GM10266 (cell line): ENCODE data around the gene CAMTA1.
"Not testable (repeated sequence)": the region's sequence is repeated elsewhere in the genome, so short reads cannot be mapped to it uniquely, and the experiment has no call there.

ENCODE experiments used
- DNase-seq: peaks from one replicate; pipeline ENCODE4 v3.0.0; 2012; ENCODE audit errors: extremely low spot score
- TF ChIP-seq, protein P1 (sequence below): IDR thresholded peaks from 2 replicates; pipeline ENCODE4 v1.5.1; 2012; ENCODE audit warnings: mild to moderate bottlenecking, low read depth; ENCODE audit not compliant: control insufficient read depth, insufficient read depth; ENCODE audit errors: missing control alignments

CAMTA1 gene

DNA sequence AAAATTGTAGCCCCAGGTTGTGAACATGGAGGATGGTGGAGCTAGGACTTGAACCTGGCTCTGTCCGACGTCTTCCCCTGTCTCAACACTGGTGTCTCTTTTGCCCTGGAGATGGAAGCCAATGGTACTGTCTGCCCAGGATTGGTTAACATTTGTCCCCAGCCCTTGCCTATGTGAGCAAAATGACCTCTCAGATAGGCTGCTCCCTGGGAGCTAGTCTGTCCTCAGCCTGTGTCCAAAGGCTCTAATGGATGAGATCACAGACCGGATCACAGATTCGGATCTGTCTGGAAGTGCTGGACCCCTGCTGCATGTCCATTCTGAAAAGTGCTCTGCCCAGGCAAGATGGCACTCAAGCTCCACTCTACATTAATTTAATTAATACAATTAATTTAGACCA, 591.4 kb downstream of the CAMTA1 start:
- TF ChIP-seq, protein P1, sequence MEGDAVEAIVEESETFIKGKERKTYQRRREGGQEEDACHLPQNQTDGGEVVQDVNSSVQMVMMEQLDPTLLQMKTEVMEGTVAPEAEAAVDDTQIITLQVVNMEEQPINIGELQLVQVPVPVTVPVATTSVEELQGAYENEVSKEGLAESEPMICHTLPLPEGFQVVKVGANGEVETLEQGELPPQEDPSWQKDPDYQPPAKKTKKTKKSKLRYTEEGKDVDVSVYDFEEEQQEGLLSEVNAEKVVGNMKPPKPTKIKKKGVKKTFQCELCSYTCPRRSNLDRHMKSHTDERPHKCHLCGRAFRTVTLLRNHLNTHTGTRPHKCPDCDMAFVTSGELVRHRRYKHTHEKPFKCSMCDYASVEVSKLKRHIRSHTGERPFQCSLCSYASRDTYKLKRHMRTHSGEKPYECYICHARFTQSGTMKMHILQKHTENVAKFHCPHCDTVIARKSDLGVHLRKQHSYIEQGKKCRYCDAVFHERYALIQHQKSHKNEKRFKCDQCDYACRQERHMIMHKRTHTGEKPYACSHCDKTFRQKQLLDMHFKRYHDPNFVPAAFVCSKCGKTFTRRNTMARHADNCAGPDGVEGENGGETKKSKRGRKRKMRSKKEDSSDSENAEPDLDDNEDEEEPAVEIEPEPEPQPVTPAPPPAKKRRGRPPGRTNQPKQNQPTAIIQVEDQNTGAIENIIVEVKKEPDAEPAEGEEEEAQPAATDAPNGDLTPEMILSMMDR = no peak
- DNase-seq = no peak

DNA sequence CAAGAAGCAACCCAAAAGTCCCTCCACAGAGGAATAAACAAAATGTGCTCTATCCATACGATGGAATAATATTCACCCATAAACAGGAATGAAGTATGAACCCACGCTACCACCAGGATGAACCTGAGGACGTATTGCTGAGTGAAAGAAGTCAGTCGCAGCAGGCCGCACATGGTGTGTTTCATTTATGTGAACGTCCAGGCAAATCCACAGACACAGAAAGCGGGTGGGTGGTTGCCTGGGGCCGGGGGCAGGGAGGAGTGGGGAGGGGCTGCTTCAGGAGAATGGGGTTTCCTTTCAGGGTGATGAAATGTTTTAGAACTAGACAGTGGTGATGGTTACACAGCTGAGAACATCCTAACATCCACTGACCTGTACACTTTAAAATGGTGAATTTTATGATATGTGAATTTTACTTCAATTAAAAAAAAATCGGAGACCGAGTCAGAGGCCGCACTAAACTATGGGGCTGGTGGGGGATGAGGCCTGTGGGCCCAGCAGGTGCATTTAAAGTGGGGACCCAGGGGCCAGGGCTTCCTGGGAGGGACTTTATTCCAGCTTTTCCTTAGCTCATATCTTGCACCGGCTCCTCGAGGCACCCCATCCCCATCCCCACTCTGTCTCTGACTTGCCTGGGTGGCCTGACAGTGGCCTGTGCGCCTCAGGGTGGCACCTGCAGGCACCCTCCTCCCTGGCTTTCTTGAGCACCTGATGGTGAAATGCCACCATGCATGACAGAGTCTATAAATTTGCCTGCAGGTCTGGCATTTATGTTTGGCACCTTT, 593.3 kb downstream of the CAMTA1 start:
- TF ChIP-seq, protein P1 = no peak
- DNase-seq = no peak

DNA sequence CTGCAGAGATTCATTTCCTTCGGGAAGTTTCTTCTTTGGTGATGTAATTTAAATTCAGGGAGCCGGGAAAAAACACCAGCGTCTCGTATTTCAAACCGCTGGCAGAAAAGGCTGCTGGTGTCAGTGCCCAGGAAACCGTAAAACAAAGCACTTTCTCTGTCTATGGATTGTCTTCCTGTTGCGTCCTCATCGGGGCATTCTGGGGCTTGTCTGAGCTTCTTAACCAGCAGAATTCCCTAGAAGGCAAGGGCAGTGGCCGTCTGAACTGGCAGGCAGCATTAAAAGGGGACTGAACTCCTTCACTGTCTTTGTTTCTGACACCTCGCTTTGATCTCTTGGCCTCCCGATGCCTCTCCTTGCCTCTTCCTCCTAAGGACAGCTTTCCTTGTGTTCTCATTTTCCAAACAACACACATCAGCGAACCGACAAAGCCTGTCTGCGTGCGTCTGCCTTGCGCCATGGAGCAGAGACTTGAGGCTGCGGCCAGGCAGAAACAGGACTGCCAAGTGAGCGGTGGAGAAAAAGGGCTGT, 594.3 kb downstream of the CAMTA1 start:
- TF ChIP-seq, protein P1 = no peak
- DNase-seq = no peak

DNA sequence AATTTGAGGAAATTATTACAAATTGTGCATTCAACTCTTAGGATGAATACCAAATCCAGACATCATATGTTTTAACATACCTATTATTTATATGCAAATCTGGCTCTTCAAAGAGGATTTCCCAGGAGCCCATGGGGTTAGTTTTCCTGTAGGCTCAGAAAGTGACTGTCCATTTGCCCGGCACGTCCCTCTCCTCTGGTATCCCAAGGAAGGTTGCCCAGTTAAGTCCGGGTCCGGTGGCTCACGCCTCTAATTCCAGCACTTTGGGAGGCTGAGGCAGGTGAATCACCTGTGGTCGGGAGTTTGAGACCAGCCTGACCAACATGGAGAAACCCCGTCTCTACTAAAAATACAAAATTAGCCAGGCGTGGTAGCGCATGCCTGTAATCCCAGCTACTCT, 594.8 kb downstream of the CAMTA1 start:
- DNase-seq = not testable (repeated sequence)

DNA sequence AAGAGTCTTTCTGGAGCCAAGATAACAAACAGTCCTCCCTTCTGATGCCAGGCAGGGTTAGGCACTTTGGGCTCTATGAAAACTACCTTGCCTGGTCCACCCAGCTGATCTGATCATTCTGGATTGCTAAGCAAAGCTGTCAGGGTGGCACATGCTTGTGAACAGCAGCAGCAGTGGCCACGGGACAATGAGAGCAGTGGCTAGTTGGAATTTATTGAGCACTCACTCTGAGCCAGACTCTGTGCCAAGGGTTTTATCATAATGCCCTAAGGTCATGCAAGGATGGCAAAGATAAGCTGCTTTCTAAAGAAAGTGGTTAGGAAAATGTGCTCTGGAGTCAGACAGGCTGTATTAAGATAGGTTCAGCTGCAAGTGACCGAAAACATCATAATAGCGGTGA, 595.5 kb downstream of the CAMTA1 start:
- no peak for DNase-seq

DNA sequence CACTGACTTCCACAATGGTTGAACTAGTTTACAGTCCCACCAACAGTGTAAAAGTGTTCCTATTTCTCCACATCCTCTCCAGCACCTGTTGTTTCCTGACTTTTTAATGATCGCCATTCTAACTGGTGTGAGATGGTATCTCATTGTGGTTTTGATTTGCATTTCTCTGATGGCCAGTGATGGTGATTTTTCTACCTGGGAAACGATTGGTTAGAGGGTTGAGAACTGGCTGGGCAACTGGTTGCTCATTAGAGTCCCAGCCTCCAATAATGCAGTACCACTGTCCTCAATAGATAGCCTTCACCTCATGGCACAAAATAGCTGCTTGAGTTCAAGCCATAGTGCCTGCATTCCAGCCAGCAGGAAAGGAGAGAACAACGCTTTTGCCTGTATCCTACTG, 596.5 kb downstream of the CAMTA1 start:
- not testable (repeated sequence) for DNase-seq

More for the DNA sequence above, 595.5 kb downstream of the CAMTA1 start:
- TF ChIP-seq, protein P1 = no peak

DNA sequence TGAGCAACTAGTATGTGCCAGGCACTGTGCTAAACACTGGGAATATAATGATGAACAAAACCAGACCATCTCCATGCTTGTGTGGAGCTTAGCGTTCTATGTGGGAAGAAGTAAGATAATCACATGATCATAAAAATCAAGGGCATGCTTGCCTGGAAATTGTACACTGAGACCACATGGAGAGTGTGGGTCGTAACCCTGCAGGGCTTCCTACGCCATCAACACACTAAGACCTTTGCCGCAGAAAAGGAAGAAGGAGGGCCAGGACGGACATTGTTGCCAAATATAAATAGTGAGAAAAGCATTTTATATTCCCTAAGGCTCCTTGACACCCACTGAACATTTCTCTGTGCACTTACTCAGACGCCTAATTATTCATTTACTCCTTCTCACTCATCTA, 597.7 kb downstream of the CAMTA1 start:
- TF ChIP-seq, protein P1 = no peak

DNA sequence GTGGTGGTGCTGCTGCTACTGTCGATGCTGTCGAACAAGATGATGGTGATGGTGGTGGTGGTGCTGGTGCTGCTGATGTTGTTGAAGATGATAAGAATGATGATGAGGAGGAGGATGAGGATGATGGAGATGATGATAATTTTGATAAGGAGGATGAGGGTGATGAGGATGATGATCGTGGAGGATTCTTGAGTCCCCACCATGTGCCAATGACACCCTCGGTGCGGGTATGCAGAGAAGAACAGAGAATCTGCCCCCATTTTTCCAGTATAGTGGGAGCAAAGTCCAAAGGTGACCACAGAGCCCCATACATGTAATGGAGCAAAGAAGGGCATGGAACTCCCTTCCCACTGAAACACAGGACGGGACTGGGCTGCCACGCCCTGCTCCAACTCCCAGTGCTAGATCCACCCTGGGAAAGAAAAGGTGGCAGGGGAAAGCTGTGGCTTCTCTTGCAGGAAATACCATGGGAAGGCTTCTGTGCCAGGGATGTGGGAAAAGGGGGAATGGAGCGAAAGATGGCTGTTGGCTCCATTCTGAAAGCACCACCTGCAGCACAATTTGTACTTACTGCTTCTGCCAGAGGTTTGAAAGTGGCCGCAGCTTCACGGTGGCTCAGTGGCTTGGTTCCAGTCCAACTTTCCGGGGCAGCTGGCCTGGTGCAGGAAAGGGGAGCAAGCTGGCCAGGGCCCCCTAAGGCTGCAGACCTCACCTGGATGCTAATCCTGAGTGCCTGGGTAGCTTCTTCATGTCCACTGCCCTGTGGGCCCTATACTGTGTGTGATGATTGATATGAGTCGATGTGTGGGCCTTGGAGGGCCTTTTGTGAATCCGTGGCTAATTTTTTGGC, 598.6 kb downstream of the CAMTA1 start:
- TF ChIP-seq, protein P1 = no peak
- DNase-seq = no peak

More for the DNA sequence above, 597.7 kb downstream of the CAMTA1 start:
- DNase-seq = no peak
